Tibial nerve (tissue), 4 donors: ENCODE measurements around the gene RPL26. TPM values are rescaled to one million over a fixed set of nuclear protein-coding genes. Genes with fewer than 3 reads are reported as not detected.
"Not testable (repeated sequence)": the region's sequence is repeated elsewhere in the genome, so short reads cannot be mapped to it uniquely, and the experiment has no call there.

Experiments used
- DNase-seq, 2 donors: peaks; one replicate each; pipeline ENCODE4 v3.0.0-alpha.2; 2019; ENCODE audit warnings: low spot score in 2 of 2
- H3K27ac ChIP-seq, 4 donors: fragments of 200-600 bp; sonication (generic) in 3 of 4; one replicate each; pipeline ENCODE4 v1.5.1; 2017 to 2019; ENCODE audit warnings: mild to moderate bottlenecking in 1 of 4
- H3K27me3 ChIP-seq, 2 donors: fragments of 200-600 bp; sonication (generic) in 1 of 2; one replicate each; pipeline versions ENCODE4 v1.5.1 to v1.6.0; 2017 to 2019
- H3K36me3 ChIP-seq, 3 donors: fragments of 200-600 bp; sonication (generic); one replicate each; pipeline ENCODE4 v1.5.1; 2018 to 2019
- H3K4me1 ChIP-seq, 4 donors: fragments of 200-600 bp; sonication (generic) in 3 of 4; one replicate each; pipeline ENCODE4 v1.5.1; 2017 to 2019
- H3K4me3 ChIP-seq, 4 donors: fragments of 200-600 bp; sonication (generic) in 3 of 4; one replicate each; pipeline ENCODE4 v1.5.1; 2017 to 2019; ENCODE audit warnings: mild to moderate bottlenecking in 1 of 4, moderate library complexity in 1 of 4
- H3K9me3 ChIP-seq, 4 donors: fragments of 200-600 bp; sonication (generic) in 3 of 4; one replicate each; pipeline ENCODE4 v1.5.1; 2017 to 2019
- EP300 ChIP-seq, 2 donors: sonication (generic); formaldehyde crosslinking; IDR thresholded peaks; one replicate each; pipeline ENCODE4 v1.6.1; 2017; ENCODE audit warnings: antibody characterized with exemption in 2 of 2, mild to moderate bottlenecking in 1 of 2
- POLR2A ChIP-seq, 2 donors: fragments of 450-650 bp; IDR thresholded peaks; one replicate each; pipeline ENCODE4 v1.6.1; 2017; ENCODE audit warnings: antibody characterized with exemption in 2 of 2, mild to moderate bottlenecking in 2 of 2, moderate library complexity in 2 of 2
- WGBS, 2 donors: methylation state at CpG; one replicate each; pipeline ENCODE4 v1.1.5; 2018; 5-methylcytosine and 5-hydroxymethylcytosine counted together
- total RNA-seq, 4 donors: library from RNA; depleted of rRNA; stranded (reverse); fragments of >200 nt; gene quantifications; one replicate each; pipeline ENCODE4 v1.1.0, GENCODE V29; 2016
- TF ChIP-seq, protein P1 (sequence below), 5 experiments: fragments of 200-600 bp in 3 of 5; fragments of 450-650 bp in 2 of 5; sonication (generic) in 3 of 5; IDR thresholded peaks; one replicate each; pipeline ENCODE4 v1.5.1; 2016 to 2019; ENCODE audit warnings: antibody characterized with exemption in 5 of 5, mild to moderate bottlenecking in 3 of 5, moderate library complexity in 2 of 5

The RPL26 gene
- total RNA-seq, 4 donors from 2014 or later = 2,635 to 3,277 (median 2,694) TPM

DNA sequence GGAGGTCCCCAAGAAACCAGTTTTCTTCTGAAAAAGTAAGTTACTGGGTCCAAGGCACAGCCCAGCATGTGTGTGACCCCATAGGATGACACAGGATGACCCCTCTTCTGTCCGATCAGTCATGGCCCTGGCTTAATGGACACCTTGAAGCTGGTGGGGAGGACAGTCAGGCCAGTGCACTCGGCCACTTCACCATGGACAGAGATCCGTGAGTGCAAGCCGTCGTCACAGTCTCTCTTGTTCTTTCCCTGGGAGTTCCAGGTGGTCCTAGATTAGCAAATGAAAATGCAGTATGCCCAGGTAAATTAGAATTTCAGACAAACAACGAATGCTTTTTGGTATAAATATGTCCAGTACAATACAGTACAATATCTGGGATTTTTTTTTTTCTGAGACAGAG is 16.0 kb upstream of the RPL26 start:
- TF ChIP-seq EP300 (IDR thresholded peaks at IDR 0.05) (no peak), POLR2A (IDR thresholded peaks at IDR 0.05) (no peak)
- TF ChIP-seq, protein P1, sequence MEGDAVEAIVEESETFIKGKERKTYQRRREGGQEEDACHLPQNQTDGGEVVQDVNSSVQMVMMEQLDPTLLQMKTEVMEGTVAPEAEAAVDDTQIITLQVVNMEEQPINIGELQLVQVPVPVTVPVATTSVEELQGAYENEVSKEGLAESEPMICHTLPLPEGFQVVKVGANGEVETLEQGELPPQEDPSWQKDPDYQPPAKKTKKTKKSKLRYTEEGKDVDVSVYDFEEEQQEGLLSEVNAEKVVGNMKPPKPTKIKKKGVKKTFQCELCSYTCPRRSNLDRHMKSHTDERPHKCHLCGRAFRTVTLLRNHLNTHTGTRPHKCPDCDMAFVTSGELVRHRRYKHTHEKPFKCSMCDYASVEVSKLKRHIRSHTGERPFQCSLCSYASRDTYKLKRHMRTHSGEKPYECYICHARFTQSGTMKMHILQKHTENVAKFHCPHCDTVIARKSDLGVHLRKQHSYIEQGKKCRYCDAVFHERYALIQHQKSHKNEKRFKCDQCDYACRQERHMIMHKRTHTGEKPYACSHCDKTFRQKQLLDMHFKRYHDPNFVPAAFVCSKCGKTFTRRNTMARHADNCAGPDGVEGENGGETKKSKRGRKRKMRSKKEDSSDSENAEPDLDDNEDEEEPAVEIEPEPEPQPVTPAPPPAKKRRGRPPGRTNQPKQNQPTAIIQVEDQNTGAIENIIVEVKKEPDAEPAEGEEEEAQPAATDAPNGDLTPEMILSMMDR (IDR thresholded peaks at IDR 0.05) = no peak
- Histone ChIP-seq H3K27me3 (peaks cover 0 to 69% of the 10 kb centered on the region in 2 donors), H3K27ac (no peak overlapping the region), H3K4me1 (no peaks in the 10 kb centered on the region), H3K9me3 (no peaks in the 10 kb centered on the region), H3K36me3 (no peaks in the 10 kb centered on the region), H3K4me3 (no peak overlapping the region)
- no peak for DNase-seq
- 42 to 54% methylated on average over 6 of the region's 6 CpGs for WGBS, 2 donors

GRCh38 chr17:8397636-8398035 is 14.6 kb upstream of the RPL26 start, which contains the start of gene RNF222:
Gene RNF222, minus strand, starts transcription at chr17:8397827. Its CDS starts 4,366 bp downstream, at chr17:8393461.
- no peak for DNase-seq
- H3K36me3 ChIP-seq = no peaks in the 10 kb centered on the region
- no peak within 1 kb of the TSS for H3K4me3 ChIP-seq
- no peaks in the 10 kb centered on the region for H3K9me3 ChIP-seq
- WGBS, 2 donors = 56 to 65% methylated on average over 12 to 13 of the region's 13 CpGs
- no peak within 1 kb of the TSS for H3K27ac ChIP-seq
- no peak for TF ChIP-seq POLR2A (IDR thresholded peaks at IDR 0.05)
- peaks cover 0 to 80% of the 10 kb centered on the region in 2 donors for H3K27me3 ChIP-seq
- H3K4me1 ChIP-seq = no peaks in the 10 kb centered on the region

GRCh38 chr17:8394497-8394896 is 11.5 kb upstream of the RPL26 start:
- peaks cover 0 to 63% of the 10 kb centered on the region in 2 donors for H3K27me3 ChIP-seq
- WGBS, 2 donors = 75 to 80% methylated on average over 9 of the region's 9 CpGs
- not testable (repeated sequence) for H3K9me3 ChIP-seq, H3K4me3 ChIP-seq, DNase-seq, H3K4me1 ChIP-seq, H3K27ac ChIP-seq, H3K36me3 ChIP-seq

GRCh38 chr17:8393470-8394231 is 10.7 kb upstream of the RPL26 start:
- Histone ChIP-seq H3K4me1 (no peaks in the 10 kb centered on the region), H3K27me3 (peaks cover 0 to 56% of the 10 kb centered on the region in 2 donors), H3K27ac (no peak overlapping the region), H3K36me3 (no peaks in the 10 kb centered on the region), H3K4me3 (no peak overlapping the region), H3K9me3 (no peaks in the 10 kb centered on the region)
- no peak for TF ChIP-seq EP300 (IDR thresholded peaks at IDR 0.05)
- 56 to 58% methylated on average over 8 of the region's 8 CpGs for WGBS, 2 donors
- DNase-seq = no peak

- Histone ChIP-seq H3K36me3 (no peaks in the 10 kb centered on the region), H3K4me1 (no peaks in the 10 kb centered on the region), H3K9me3 (no peaks in the 10 kb centered on the region), H3K27me3 (peaks cover 0 to 48% of the 10 kb centered on the region in 2 donors), H3K4me3 (no peak overlapping the region), H3K27ac (no peak overlapping the region)
- 83 to 84% methylated on average over 15 to 32 of the region's 46 CpGs for WGBS, 2 donors
- DNase-seq = no peak
- TF ChIP-seq EP300 (IDR thresholded peaks at IDR 0.05) (no peak), POLR2A (IDR thresholded peaks at IDR 0.05) (no peak)
- TF ChIP-seq, protein P1 (IDR thresholded peaks at IDR 0.05) = no peak
Measured at GRCh38 chr17:8392674-8393469, 9.9 kb upstream of the RPL26 start.

GRCh38 chr17:8392274-8392673 is 9.3 kb upstream of the RPL26 start:
- H3K4me3 ChIP-seq = no peak overlapping the region
- 64 to 71% methylated on average over 12 to 14 of the region's 18 CpGs for WGBS, 2 donors
- no peaks in the 10 kb centered on the region for H3K9me3 ChIP-seq
- TF ChIP-seq POLR2A (IDR thresholded peaks at IDR 0.05) (no peak), EP300 (IDR thresholded peaks at IDR 0.05) (no peak)
- TF ChIP-seq, protein P1 (IDR thresholded peaks at IDR 0.05) = no peak
- no peak overlapping the region for H3K27ac ChIP-seq
- H3K27me3 ChIP-seq = peaks cover 0 to 42% of the 10 kb centered on the region in 2 donors
- H3K36me3 ChIP-seq = no peaks in the 10 kb centered on the region
- DNase-seq = no peak
- no peaks in the 10 kb centered on the region for H3K4me1 ChIP-seq
